ENCODE results near the gene LRRC37B. TPM values are rescaled to one million over a fixed set of nuclear protein-coding genes. Genes with fewer than 3 reads are reported as not detected.
A peak's percentile ranks its signal among the peaks of the same experiment; 100 is the strongest.
"Not testable (repeated sequence)": the region's sequence is repeated elsewhere in the genome, so short reads cannot be mapped to it uniquely, and the experiment has no call there.

The LRRC37B gene
- total RNA-seq = 1 to 10 TPM; 3.9 to 4.4 TPM
- long read RNA-seq = 0 reads

GRCh38 chr17:32006957-32007462 is at the start of gene LRRC37B:
Gene LRRC37B (plus strand): TSS chr17:32007383. CDS start chr17:32021393, 14,010 bp downstream.
- ATAC-seq = peak; percentile 99
- intact Hi-C loops (cut with DNase I) = loop anchor here in 1 of 2 donors (5.0 kb wide), 1 partner anchor 130 kb away; no protein-coding TSS in a partner anchor
- DNase-seq = peak; percentile 88

- ATAC-seq; DNase-seq; intact Hi-C loops (cut with DNase I): not testable (repeated sequence)
Measured at GRCh38 chr17:31964131-31964530, 43.1 kb upstream of the LRRC37B start.

GRCh38 chr17:31967648-31968047 is 39.5 kb upstream of the LRRC37B start:
- no peak for DNase-seq
- intact Hi-C loops (cut with DNase I) = no loop called here
- no peak for ATAC-seq

GRCh38 chr17:31970416-31970815 is 36.8 kb upstream of the LRRC37B start:
- ATAC-seq; intact Hi-C loops (cut with DNase I); DNase-seq: not testable (repeated sequence)

- ATAC-seq; DNase-seq; intact Hi-C loops (cut with DNase I): not testable (repeated sequence)
Measured at GRCh38 chr17:31974269-31975071, 32.7 kb upstream of the LRRC37B start.

GRCh38 chr17:31975391-31975790 is 31.8 kb upstream of the LRRC37B start:
- ATAC-seq; DNase-seq; intact Hi-C loops (cut with DNase I): not testable (repeated sequence)

GRCh38 chr17:31991821-31992220 is 15.4 kb upstream of the LRRC37B start:
- DNase-seq; intact Hi-C loops (cut with DNase I); ATAC-seq: not testable (repeated sequence)

GRCh38 chr17:31997005-31997404 is 10.2 kb upstream of the LRRC37B start:
- intact Hi-C loops (cut with DNase I) = no loop called here
- ATAC-seq (no peak), DNase-seq (no peak)

- peak; percentile 27 for DNase-seq
- intact Hi-C loops (cut with DNase I) = loop anchor here in 1 of 2 donors (5.0 kb wide), 1 partner anchor 130 kb away; no protein-coding TSS in a partner anchor
- peak; percentile 72 to 82 for ATAC-seq
Measured at GRCh38 chr17:32007463-32008298, 498 bp downstream of the LRRC37B start.

GRCh38 chr17:32009262-32009542 is 2.0 kb downstream of the LRRC37B start:
- no peak for DNase-seq
- intact Hi-C loops (cut with DNase I) = loop anchor here in 1 of 2 donors (5.0 kb wide), 1 partner anchor 128 kb away; no protein-coding TSS in a partner anchor
- no peak for ATAC-seq

- intact Hi-C loops (cut with DNase I) = no loop called here
- DNase-seq (no peak), ATAC-seq (no peak)
Measured at GRCh38 chr17:32010114-32010513, 2.9 kb downstream of the LRRC37B start.

GRCh38 chr17:32015245-32016013 is 8.2 kb downstream of the LRRC37B start:
- intact Hi-C loops (cut with DNase I) = no loop called here
- ATAC-seq (no peak), DNase-seq (no peak)

GRCh38 chr17:32016231-32016630 is 9.0 kb downstream of the LRRC37B start:
- no peak for DNase-seq
- intact Hi-C loops (cut with DNase I) = no loop called here
- ATAC-seq = no peak

GRCh38 chr17:32019228-32019627 is 12.0 kb downstream of the LRRC37B start:
- no peak for ATAC-seq
- intact Hi-C loops (cut with DNase I) = no loop called here
- DNase-seq = no peak

GRCh38 chr17:32020943-32021614 is 13.9 kb downstream of the LRRC37B start:
- ATAC-seq = no peak
- DNase-seq = no peak
- intact Hi-C loops (cut with DNase I) = no loop called here

GRCh38 chr17:32021615-32021955 is 14.4 kb downstream of the LRRC37B start:
- ATAC-seq (no peak), DNase-seq (no peak)
- intact Hi-C loops (cut with DNase I) = no loop called here

GRCh38 chr17:32022554-32022953 is 15.4 kb downstream of the LRRC37B start:
- intact Hi-C loops (cut with DNase I); ATAC-seq; DNase-seq: not testable (repeated sequence)

GRCh38 chr17:32027271-32027670 is 20.1 kb downstream of the LRRC37B start:
- DNase-seq; ATAC-seq; intact Hi-C loops (cut with DNase I): not testable (repeated sequence)

- DNase-seq (no peak), ATAC-seq (no peak)
- intact Hi-C loops (cut with DNase I) = no loop called here
Measured at GRCh38 chr17:32033223-32033622, 26.0 kb downstream of the LRRC37B start.
